BJ (cell line): Measurements from ENCODE around the gene VGLL4. TPM values are rescaled to one million over a fixed set of nuclear protein-coding genes. Genes with fewer than 3 reads are reported as not detected.

ENCODE experiments used
- CTCF ChIA-PET: fragments of 350-600 bp; formaldehyde crosslinking; extraction: SDS; loops from one replicate; lab custom pipeline; 2021; ENCODE audit warnings: antibody characterized with exemption, inconsistent platforms; lab: Yijun Ruan, JAX
- POLR2A ChIA-PET: fragments of 300-600 bp; sonication (Branson Sonifier 250); formaldehyde crosslinking; extraction: SDS; loops from one replicate; lab custom pipeline; 2021; ENCODE audit warnings: antibody characterized with exemption; lab: Charles Lee
- DNase-seq: peaks from one replicate; pipeline ENCODE4 v3.0.0-alpha.2; 2011; ENCODE audit warnings: low read depth
- H3K27me3 ChIP-seq: 2 replicates; pipeline ENCODE4 v1.6.0; 2011; ENCODE audit warnings: low read length; ENCODE audit not compliant: control insufficient read depth, insufficient read depth
- H3K36me3 ChIP-seq: 2 replicates; pipeline ENCODE4 v1.5.1; 2011; ENCODE audit warnings: low read length; ENCODE audit not compliant: control insufficient read depth, insufficient read depth
- H3K4me3 ChIP-seq: 2 replicates; pipeline ENCODE4 v1.5.1; 2011; ENCODE audit warnings: low read depth, mild to moderate bottlenecking, control low read depth, low read length
- polyA plus RNA-seq: library from polyadenylated mRNA; depleted of rRNA; stranded (reverse); fragments of >200 nt; gene quantifications from 2 replicates; pipeline ENCODE4 v1.2.3, GENCODE V29; 2011
- TF ChIP-seq, protein P1 (sequence below): IDR thresholded peaks from 2 replicates; pipeline ENCODE4 v1.5.1; 2011; ENCODE audit warnings: low read depth, mild to moderate bottlenecking, control low read depth, inconsistent platforms, low read length, moderate library complexity; ENCODE audit not compliant: insufficient read depth

The VGLL4 gene
- polyA plus RNA-seq, 1 experiment: 31.3 TPM

DNA sequence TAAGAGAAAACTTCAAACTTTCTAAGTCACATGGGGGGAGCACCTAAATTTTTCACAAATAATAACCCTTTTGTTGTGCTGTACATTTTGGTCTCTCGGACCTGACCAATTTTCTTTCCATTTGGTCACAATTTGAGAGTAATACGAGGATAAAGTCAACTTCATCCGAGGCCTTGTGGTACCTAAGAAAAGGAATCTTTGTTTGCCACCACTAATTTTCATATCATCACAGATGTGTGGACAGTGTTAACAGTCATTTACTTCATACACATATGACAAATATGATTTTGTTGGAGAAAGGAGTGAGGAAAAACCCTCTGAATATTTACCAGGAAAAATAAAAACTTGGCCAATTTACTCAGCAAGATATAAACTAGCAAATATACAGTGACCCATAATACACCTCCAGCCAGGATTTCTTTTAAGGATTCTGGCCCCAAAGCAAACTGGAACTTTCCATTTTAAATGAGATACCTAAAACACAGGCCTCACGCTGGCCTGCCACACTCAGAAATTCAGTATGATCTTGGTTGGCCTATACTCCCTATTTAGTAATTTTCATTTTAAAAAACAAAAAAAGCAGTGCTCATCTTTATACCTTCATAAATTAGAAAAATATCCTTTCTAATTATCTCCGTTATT, 40.7 kb downstream of the VGLL4 start:
- CTCF ChIA-PET: interaction anchor here (0.7 kb wide), 1 partner anchor 52 kb away, joined by 3 read pairs; no protein-coding TSS in a partner anchor
- TF ChIP-seq, protein P1, sequence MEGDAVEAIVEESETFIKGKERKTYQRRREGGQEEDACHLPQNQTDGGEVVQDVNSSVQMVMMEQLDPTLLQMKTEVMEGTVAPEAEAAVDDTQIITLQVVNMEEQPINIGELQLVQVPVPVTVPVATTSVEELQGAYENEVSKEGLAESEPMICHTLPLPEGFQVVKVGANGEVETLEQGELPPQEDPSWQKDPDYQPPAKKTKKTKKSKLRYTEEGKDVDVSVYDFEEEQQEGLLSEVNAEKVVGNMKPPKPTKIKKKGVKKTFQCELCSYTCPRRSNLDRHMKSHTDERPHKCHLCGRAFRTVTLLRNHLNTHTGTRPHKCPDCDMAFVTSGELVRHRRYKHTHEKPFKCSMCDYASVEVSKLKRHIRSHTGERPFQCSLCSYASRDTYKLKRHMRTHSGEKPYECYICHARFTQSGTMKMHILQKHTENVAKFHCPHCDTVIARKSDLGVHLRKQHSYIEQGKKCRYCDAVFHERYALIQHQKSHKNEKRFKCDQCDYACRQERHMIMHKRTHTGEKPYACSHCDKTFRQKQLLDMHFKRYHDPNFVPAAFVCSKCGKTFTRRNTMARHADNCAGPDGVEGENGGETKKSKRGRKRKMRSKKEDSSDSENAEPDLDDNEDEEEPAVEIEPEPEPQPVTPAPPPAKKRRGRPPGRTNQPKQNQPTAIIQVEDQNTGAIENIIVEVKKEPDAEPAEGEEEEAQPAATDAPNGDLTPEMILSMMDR: no peak
- peaks cover 2% of the 10 kb centered on the region; the same call in 1 of the 2 replicates for H3K36me3 ChIP-seq
- DNase-seq: no peak
- H3K27me3 ChIP-seq: no peaks in the 10 kb centered on the region
- POLR2A ChIA-PET: no interaction called here
- no peak overlapping the region for H3K4me3 ChIP-seq

DNA sequence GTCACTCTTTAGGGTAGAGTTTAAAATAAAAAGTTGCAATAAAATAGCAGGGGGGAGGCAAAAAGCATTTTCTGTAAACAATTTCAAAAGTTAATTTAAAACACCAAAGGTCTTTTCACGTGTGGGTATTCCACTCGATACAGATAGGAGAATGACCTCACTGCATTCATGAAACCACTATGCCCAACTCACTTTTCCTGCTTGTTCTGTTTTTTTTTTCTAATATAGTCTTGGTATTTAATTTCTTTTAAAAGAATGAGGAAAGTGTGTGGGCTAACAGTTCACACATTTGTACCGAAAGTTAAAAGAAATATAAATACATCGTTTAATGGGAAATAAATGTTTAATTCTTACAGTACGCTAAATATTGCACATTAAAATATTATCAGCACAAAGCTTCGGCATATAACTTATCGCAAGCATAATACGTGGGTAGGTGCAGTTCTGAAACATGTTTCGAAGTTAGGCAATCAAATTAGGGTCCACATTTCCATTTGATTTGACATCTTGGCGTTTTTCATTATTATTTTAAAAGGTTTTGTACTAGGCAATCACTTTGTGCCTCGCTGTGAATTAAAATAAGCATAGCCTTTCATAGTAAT, 41.4 kb downstream of the VGLL4 start:
- ChIA-PET POLR2A (no interaction called here), CTCF (no interaction called here)
- H3K36me3 ChIP-seq: peaks cover 2% of the 10 kb centered on the region; the same call in 1 of the 2 replicates
- no peaks in the 10 kb centered on the region for H3K27me3 ChIP-seq
- H3K4me3 ChIP-seq: no peak overlapping the region
- TF ChIP-seq, protein P1: no peak
- DNase-seq: no peak

DNA sequence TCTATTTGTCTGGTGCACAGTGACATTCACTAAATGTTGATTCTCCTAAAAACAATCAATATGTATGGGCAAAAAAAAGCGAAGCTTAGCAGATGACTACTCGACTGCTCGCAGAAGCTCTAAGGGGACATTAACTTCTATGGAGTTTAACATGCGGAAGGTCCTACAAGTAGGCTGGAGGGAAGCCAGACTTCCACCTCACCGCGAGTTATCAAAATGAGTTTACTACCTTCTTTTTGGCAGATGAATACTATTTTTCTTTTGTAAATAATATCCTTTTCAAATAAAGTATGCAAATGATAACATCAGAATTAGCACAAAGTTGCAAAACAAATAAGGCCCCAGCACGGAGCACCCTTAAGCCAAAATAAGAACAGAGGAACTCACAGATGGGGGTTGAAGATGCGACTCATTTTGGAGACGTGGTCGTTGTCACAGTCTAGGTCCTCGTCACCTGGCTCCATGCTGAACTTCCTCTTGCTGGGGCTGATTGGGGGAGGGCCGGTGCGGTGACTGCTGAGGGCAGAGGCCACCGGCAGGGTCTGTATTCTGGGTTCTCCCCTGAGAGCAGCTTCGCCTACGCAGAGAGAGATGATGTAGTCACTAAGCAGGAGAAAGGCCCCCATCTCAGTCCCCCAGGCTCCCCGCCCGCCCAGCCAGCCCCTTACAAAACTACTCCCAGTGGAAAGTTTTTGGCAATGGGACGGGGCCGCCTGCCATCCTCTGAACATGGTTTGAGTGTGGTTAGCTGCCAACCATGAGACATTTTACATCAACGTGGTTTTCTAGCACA, 42.1 kb downstream of the VGLL4 start:
- Histone ChIP-seq H3K27me3 (no peaks in the 10 kb centered on the region), H3K36me3 (peaks cover 2% of the 10 kb centered on the region; the same call in 1 of the 2 replicates), H3K4me3 (no peak overlapping the region)
- ChIA-PET CTCF (no interaction called here), POLR2A (no interaction called here)
- TF ChIP-seq, protein P1: no peak
- DNase-seq: no peak

DNA sequence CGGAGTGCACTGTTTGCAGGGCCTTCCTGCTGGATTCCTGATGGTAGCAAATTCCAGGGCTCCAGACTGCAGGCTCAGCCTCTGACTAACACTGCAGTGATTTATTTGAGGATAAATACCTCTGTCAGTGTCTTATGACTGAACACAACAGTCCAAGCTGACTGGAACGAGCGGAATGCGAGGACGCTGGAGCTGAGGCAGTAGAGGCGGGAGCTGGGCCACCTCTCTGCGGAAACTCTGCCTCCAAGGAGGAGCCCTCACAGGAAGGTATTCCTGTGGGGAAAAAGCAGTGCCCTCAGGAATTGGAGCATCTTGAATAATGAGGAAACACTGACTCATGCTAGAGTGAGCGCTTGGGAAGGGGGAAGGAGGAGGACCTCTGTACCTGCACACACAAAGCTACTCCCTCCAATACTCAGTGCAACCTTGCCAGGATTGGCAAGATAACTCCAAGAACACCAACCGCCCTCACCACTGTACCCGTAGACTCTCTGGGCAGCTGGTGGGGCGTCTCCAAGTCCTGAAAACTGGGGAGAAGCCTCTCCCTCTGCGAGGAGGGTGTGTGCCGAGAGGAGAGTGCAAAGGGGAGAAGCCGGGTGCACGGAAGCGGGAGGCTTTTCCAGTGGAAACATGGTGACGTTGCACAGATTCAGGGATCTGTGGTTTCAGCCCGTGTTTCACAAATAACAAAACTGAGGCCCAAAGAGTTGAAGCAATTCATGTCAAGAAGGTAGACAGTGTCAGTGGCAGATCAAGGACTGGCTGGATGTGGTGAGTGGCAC, 43.0 kb downstream of the VGLL4 start:
- TF ChIP-seq, protein P1: 0 out of 2 replicates have a peak, but pooled peaks have one; percentile 14
- ChIA-PET CTCF (interaction anchor here (0.7 to 1.4 kb wide), 7 partner anchors 13 to 890 kb away, joined by 3 to 4 read pairs (median 3); no protein-coding TSS in a partner anchor), POLR2A (interaction anchor here (0.6 to 1.1 kb wide), 6 partner anchors 12 to 1081 kb away, joined by 3 to 8 read pairs (median 4); no protein-coding TSS in a partner anchor)
- Histone ChIP-seq H3K36me3 (peaks cover 2% of the 10 kb centered on the region; the same call in 1 of the 2 replicates), H3K27me3 (no peaks in the 10 kb centered on the region), H3K4me3 (no peak overlapping the region)
- DNase-seq: peak; percentile 100
